Measurements from ENCODE around the gene TMEM198.

The TMEM198 gene

GRCh38 chr2:219557320-219557719 lies 13.5 kb downstream of the TMEM198 start:
- TF ChIP-seq, protein P1, sequence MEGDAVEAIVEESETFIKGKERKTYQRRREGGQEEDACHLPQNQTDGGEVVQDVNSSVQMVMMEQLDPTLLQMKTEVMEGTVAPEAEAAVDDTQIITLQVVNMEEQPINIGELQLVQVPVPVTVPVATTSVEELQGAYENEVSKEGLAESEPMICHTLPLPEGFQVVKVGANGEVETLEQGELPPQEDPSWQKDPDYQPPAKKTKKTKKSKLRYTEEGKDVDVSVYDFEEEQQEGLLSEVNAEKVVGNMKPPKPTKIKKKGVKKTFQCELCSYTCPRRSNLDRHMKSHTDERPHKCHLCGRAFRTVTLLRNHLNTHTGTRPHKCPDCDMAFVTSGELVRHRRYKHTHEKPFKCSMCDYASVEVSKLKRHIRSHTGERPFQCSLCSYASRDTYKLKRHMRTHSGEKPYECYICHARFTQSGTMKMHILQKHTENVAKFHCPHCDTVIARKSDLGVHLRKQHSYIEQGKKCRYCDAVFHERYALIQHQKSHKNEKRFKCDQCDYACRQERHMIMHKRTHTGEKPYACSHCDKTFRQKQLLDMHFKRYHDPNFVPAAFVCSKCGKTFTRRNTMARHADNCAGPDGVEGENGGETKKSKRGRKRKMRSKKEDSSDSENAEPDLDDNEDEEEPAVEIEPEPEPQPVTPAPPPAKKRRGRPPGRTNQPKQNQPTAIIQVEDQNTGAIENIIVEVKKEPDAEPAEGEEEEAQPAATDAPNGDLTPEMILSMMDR (conservative IDR thresholded peaks at IDR 0.05; ENCODE audit: low read depth, low read length), result no peak
- Histone ChIP-seq H3K27me3 (ENCODE audit: insufficient read depth, low read depth) (peaks cover 76% of the 10 kb centered on the region), H2AFZ (ENCODE audit: low read depth) (no peak overlapping the region), H3K36me3 (ENCODE audit: insufficient read depth) (no peaks in the 10 kb centered on the region), H4K20me1 (ENCODE audit: insufficient read depth) (no peaks in the 10 kb centered on the region), H3K9ac (no peak overlapping the region), H3K4me1 (ENCODE audit: low read depth, poor library complexity, severe bottlenecking) (no peaks in the 10 kb centered on the region), H3K27ac (no peak overlapping the region), H3K4me2 (no peak overlapping the region), H3K4me3 (IDR thresholded peaks at IDR 0.05; ENCODE audit: insufficient read depth, low read depth, low read length) (no peak overlapping the region), H3K79me2 (ENCODE audit: insufficient read depth, low read depth) (no peaks in the 10 kb centered on the region)

DNA sequence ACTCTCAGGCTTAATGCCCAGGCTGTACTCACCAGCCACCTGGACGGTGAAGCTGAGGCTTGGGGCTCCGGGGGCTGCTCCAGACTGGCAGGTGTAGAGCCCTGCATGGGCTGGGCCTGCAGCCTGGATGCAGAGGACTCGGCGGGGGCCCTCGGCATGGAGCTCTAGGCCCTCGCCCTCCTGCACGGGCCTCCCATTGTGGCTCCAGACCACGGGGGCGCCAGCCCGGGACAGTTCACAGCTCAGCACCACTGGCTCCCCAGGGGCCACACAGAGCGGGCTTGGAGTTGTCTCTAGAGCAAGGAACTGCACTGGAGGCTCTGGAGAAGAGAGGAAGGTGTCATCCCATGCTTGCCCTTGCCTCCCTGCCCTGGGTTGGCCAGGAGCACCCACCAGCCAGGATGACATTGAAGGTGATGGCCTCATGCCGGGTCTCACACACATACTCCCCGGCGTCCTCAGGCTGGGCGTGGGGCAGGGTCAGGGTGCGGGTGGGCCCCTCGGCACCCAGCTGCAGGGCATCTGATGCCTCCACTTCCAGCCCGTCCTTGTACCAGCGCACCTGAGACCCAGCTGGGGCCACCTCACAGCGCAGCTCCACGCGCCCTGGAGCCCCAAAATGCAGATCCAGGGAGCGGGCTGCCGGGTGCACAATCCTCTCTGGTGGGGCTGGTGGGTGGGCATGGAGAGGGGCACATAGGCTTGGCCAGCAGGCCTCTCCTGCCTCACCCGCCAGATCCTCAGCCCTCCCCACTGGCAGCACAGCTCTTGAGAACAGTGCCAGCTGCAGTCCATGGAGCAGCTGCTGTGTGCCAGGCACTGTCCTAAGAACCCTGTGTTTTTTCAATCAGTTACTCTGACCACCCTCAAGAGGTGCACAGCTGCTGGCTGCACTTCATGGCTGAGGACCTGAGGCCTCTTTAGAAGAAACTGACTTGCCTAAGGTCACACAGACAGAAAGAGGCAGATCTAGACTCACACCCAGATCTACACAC lies 14.3 kb downstream of the TMEM198 start:
- TF ChIP-seq, protein P1 (conservative IDR thresholded peaks at IDR 0.05; ENCODE audit: low read depth, low read length), result no peak
- Histone ChIP-seq H3K4me3 (IDR thresholded peaks at IDR 0.05; ENCODE audit: insufficient read depth, low read depth, low read length) (no peak overlapping the region), H3K4me2 (no peak overlapping the region), H3K27ac (no peak overlapping the region), H3K9ac (no peak overlapping the region), H3K36me3 (ENCODE audit: insufficient read depth) (no peaks in the 10 kb centered on the region), H3K79me2 (ENCODE audit: insufficient read depth, low read depth) (no peaks in the 10 kb centered on the region), H2AFZ (ENCODE audit: low read depth) (no peak overlapping the region), H3K4me1 (ENCODE audit: low read depth, poor library complexity, severe bottlenecking) (no peaks in the 10 kb centered on the region), H4K20me1 (ENCODE audit: insufficient read depth) (no peaks in the 10 kb centered on the region), H3K27me3 (ENCODE audit: insufficient read depth, low read depth) (peaks cover 81% of the 10 kb centered on the region)

GRCh38 chr2:219559156-219559915 lies 15.5 kb downstream of the TMEM198 start:
- Histone ChIP-seq H3K79me2 (ENCODE audit: insufficient read depth, low read depth) (no peaks in the 10 kb centered on the region), H4K20me1 (ENCODE audit: insufficient read depth) (no peaks in the 10 kb centered on the region), H3K4me1 (ENCODE audit: low read depth, poor library complexity, severe bottlenecking) (no peaks in the 10 kb centered on the region), H3K27me3 (ENCODE audit: insufficient read depth, low read depth) (peaks cover 82% of the 10 kb centered on the region), H3K9ac (no peak overlapping the region), H3K36me3 (ENCODE audit: insufficient read depth) (no peaks in the 10 kb centered on the region), H3K4me3 (IDR thresholded peaks at IDR 0.05; ENCODE audit: insufficient read depth, low read depth, low read length) (no peak overlapping the region), H3K4me2 (no peak overlapping the region), H2AFZ (ENCODE audit: low read depth) (no peak overlapping the region), H3K27ac (no peak overlapping the region)
- TF ChIP-seq, protein P1 (conservative IDR thresholded peaks at IDR 0.05; ENCODE audit: low read depth, low read length), result no peak

GRCh38 chr2:219560037-219560892 lies 16.4 kb downstream of the TMEM198 start:
- H3K27ac ChIP-seq, result no peak overlapping the region
- no peak overlapping the region for H2AFZ ChIP-seq (ENCODE audit: low read depth)
- no peak overlapping the region for H3K4me3 ChIP-seq (IDR thresholded peaks at IDR 0.05; ENCODE audit: insufficient read depth, low read depth, low read length)
- no peaks in the 10 kb centered on the region for H3K36me3 ChIP-seq (ENCODE audit: insufficient read depth)
- no peaks in the 10 kb centered on the region for H3K79me2 ChIP-seq (ENCODE audit: insufficient read depth, low read depth)
- no peaks in the 10 kb centered on the region for H3K4me1 ChIP-seq (ENCODE audit: low read depth, poor library complexity, severe bottlenecking)
- TF ChIP-seq, protein P1 (conservative IDR thresholded peaks at IDR 0.05; ENCODE audit: low read depth, low read length), result peak; percentile 83
- H3K9ac ChIP-seq, result no peak overlapping the region
- H3K27me3 ChIP-seq (ENCODE audit: insufficient read depth, low read depth), result peaks cover 83% of the 10 kb centered on the region
- no peak overlapping the region for H3K4me2 ChIP-seq
- H4K20me1 ChIP-seq (ENCODE audit: insufficient read depth), result no peaks in the 10 kb centered on the region

All from KMS-11 (cell line).